Hepatocyte (in vitro differentiated cells): ENCODE results near the gene AUH. TPM values are rescaled to one million over a fixed set of nuclear protein-coding genes. Genes with fewer than 3 reads are reported as not detected.

Source experiments
- DNase-seq: peaks from one replicate; pipeline ENCODE4 v3.0.0-alpha.2; 2016; ENCODE audit warnings: low spot score
- H2AFZ ChIP-seq: fragments of 200-600 bp; sonication (generic); 2 replicates; pipeline ENCODE4 v1.6.0; 2016; ENCODE audit warnings: antibody characterized with exemption, mild to moderate bottlenecking
- H3K27ac ChIP-seq: fragments of 200-600 bp; sonication (generic); 2 replicates; pipeline ENCODE4 v1.5.1; 2016; ENCODE audit warnings: mild to moderate bottlenecking
- H3K27me3 ChIP-seq: fragments of 200-600 bp; sonication (generic); 2 replicates; pipeline ENCODE4 v1.6.1; 2016
- H3K36me3 ChIP-seq: fragments of 200-600 bp; sonication (generic); replicated peaks from 2 replicates; pipeline ENCODE4 v1.5.1; 2016; ENCODE audit warnings: low read depth; ENCODE audit not compliant: insufficient read depth
- H3K4me1 ChIP-seq: fragments of 200-600 bp; sonication (generic); 2 replicates; pipeline ENCODE4 v1.5.1; 2016; ENCODE audit warnings: mild to moderate bottlenecking, moderate library complexity; ENCODE audit not compliant: insufficient read depth
- H3K4me2 ChIP-seq: fragments of 200-600 bp; sonication (generic); 2 replicates; pipeline ENCODE4 v1.6.0; 2016
- H3K4me3 ChIP-seq: fragments of 200-600 bp; sonication (generic); 2 replicates; pipeline ENCODE4 v1.5.1; 2016; ENCODE audit warnings: mild to moderate bottlenecking
- H3K79me2 ChIP-seq: fragments of 200-600 bp; sonication (generic); 2 replicates; pipeline ENCODE4 v1.6.0; 2017; ENCODE audit warnings: mild to moderate bottlenecking
- H3K9me2 ChIP-seq: fragments of 200-600 bp; sonication (generic); replicated peaks from 2 replicates; pipeline ENCODE4 v1.6.0; 2017; ENCODE audit warnings: mild to moderate bottlenecking; ENCODE audit not compliant: insufficient read depth
- H3K9me3 ChIP-seq: fragments of 200-600 bp; sonication (generic); 2 replicates; pipeline ENCODE4 v1.5.1; 2016; ENCODE audit warnings: low read depth, mild to moderate bottlenecking
- H4K20me1 ChIP-seq: fragments of 200-600 bp; sonication (generic); 2 replicates; pipeline ENCODE4 v1.6.0; 2016; ENCODE audit warnings: mild to moderate bottlenecking; ENCODE audit not compliant: insufficient read depth, poor library complexity, severe bottlenecking
- EZH2 ChIP-seq: fragments of 200-600 bp; sonication (generic); IDR thresholded peaks from 2 replicates; pipeline ENCODE4 v1.6.1; 2016; ENCODE audit warnings: antibody characterized with exemption, mild to moderate bottlenecking, borderline replicate concordance
- EZH2phosphoT487 ChIP-seq: fragments of 200-600 bp; sonication (generic); IDR thresholded peaks from one replicate; pipeline ENCODE4 v1.6.1; 2018; ENCODE audit warnings: antibody characterized with exemption, mild to moderate bottlenecking, low read depth, moderate library complexity; ENCODE audit not compliant: unreplicated experiment, severe bottlenecking
- WGBS: methylation state at CpG from one replicate; pipeline ENCODE4 v1.1.6; 2016; ENCODE audit warnings: low lambda C conversion rate; ENCODE audit errors: missing lambda C conversion rate; 5-methylcytosine and 5-hydroxymethylcytosine counted together
- polyA plus RNA-seq: library from polyadenylated mRNA; unstranded; fragments of >200 nt; fragmentation: Nextera tagmentation; extraction: Ambion mirVana; gene quantifications from 2 replicates; pipeline ENCODE4 v1.2.1, GENCODE V29; 2016
- total RNA-seq: library from RNA; depleted of rRNA; stranded (reverse); fragments of >200 nt; gene quantifications from 2 replicates; pipeline ENCODE4 v1.2.3, GENCODE V29; 2014
- TF ChIP-seq, protein P1 (sequence below): fragments of 200-600 bp; sonication (generic); IDR thresholded peaks from 2 replicates; pipeline ENCODE4 v1.5.1; 2016; ENCODE audit warnings: antibody characterized with exemption, mild to moderate bottlenecking; ENCODE audit not compliant: poor library complexity

AUH gene
- total and polyA plus RNA-seq, 2 experiments from 2014 or later: 19.5 to 25.0 TPM

GRCh38 chr9:91180930-91181268 lies 180.8 kb downstream of the AUH start:
- Histone ChIP-seq H3K27me3 (no peaks in the 10 kb centered on the region), H3K4me3 (no peak overlapping the region), H3K4me2 (no peak overlapping the region), H4K20me1 (no peaks in the 10 kb centered on the region), H3K9me2 (no peaks in the 10 kb centered on the region), H3K4me1 (no peaks in the 10 kb centered on the region), H3K79me2 (no peaks in the 10 kb centered on the region), H2AFZ (no peak overlapping the region), H3K27ac (no peak overlapping the region), H3K9me3 (no peaks in the 10 kb centered on the region), H3K36me3 (no peaks in the 10 kb centered on the region)
- TF ChIP-seq EZH2 (no peak), EZH2phosphoT487 (no peak)
- TF ChIP-seq, protein P1, sequence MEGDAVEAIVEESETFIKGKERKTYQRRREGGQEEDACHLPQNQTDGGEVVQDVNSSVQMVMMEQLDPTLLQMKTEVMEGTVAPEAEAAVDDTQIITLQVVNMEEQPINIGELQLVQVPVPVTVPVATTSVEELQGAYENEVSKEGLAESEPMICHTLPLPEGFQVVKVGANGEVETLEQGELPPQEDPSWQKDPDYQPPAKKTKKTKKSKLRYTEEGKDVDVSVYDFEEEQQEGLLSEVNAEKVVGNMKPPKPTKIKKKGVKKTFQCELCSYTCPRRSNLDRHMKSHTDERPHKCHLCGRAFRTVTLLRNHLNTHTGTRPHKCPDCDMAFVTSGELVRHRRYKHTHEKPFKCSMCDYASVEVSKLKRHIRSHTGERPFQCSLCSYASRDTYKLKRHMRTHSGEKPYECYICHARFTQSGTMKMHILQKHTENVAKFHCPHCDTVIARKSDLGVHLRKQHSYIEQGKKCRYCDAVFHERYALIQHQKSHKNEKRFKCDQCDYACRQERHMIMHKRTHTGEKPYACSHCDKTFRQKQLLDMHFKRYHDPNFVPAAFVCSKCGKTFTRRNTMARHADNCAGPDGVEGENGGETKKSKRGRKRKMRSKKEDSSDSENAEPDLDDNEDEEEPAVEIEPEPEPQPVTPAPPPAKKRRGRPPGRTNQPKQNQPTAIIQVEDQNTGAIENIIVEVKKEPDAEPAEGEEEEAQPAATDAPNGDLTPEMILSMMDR: no peak
- no peak for DNase-seq
- 92% methylated on average over 3 of the region's 3 CpGs for WGBS

GRCh38 chr9:91180240-91180929 lies 181.3 kb downstream of the AUH start:
- H2AFZ ChIP-seq: no peak overlapping the region
- no peak overlapping the region for H3K4me2 ChIP-seq
- H3K36me3 ChIP-seq: no peaks in the 10 kb centered on the region
- no peaks in the 10 kb centered on the region for H4K20me1 ChIP-seq
- H3K9me2 ChIP-seq: no peaks in the 10 kb centered on the region
- no peaks in the 10 kb centered on the region for H3K27me3 ChIP-seq
- no peak overlapping the region for H3K27ac ChIP-seq
- TF ChIP-seq EZH2phosphoT487: no peak
- no peak for TF ChIP-seq EZH2
- TF ChIP-seq, protein P1: no peak
- whole genome bisulfite sequencing: 95% methylated on average over 16 of the region's 16 CpGs
- no peak overlapping the region for H3K4me3 ChIP-seq
- no peaks in the 10 kb centered on the region for H3K79me2 ChIP-seq
- H3K9me3 ChIP-seq: no peaks in the 10 kb centered on the region
- DNase-seq: no peak
- H3K4me1 ChIP-seq: no peaks in the 10 kb centered on the region

DNA sequence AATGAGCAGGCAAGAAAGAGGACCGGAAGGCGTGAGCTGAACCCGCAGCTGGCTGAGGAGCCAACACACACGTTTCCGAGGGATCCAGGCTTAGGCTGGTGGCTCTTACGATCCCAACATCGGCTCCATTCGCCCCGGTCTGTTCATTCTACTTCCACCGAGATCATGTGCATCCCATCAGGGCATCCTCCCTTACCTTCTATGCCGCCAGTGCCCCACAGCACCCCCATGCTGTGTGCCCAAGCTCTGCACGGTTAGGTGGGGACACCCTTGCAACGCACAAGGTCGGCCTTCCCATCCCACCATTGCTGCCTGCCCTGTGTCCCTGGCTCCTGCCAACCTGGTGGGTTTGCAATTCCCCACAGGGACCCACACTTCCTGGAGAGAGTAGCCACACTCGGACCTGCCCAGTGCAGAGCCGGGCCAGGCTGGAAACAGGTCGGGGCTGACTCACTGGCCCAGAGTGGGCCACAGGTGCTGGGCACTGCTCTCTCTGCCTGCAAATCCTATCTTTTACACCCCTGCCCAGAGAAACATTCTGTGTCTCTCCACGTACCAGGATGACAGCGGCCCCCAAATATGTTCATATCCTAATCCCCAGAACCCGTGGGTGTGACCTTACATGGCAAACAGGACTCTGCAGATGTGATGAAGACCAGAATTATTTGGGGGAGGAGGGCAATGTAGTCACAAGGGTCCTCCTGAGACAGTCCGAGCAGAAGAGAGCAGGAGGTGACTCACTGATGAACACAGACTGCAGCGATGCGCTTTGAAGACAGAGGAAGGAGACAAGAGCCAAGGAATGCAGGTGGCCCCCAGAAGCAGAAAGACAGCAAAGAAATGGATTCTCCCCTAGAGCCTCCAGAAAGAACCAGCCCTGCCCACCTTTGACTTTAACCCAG lies 182.2 kb downstream of the AUH start:
- Histone ChIP-seq H3K27me3 (no peaks in the 10 kb centered on the region), H3K36me3 (no peaks in the 10 kb centered on the region), H4K20me1 (no peaks in the 10 kb centered on the region), H3K4me2 (no peak overlapping the region), H3K9me3 (no peaks in the 10 kb centered on the region), H3K9me2 (no peaks in the 10 kb centered on the region), H3K4me3 (no peak overlapping the region), H3K4me1 (no peaks in the 10 kb centered on the region), H3K27ac (no peak overlapping the region), H3K79me2 (no peaks in the 10 kb centered on the region), H2AFZ (no peak overlapping the region)
- TF ChIP-seq EZH2phosphoT487 (no peak), EZH2 (no peak)
- TF ChIP-seq, protein P1: no peak
- DNase-seq: no peak
- WGBS: 86% methylated on average over 22 of the region's 23 CpGs
